CD4-positive, alpha-beta T cell (primary cell): Measurements from ENCODE around the gene AGBL5. TPM values are rescaled to one million over a fixed set of nuclear protein-coding genes. Genes with fewer than 3 reads are reported as not detected.
"Not testable (repeated sequence)": the region's sequence is repeated elsewhere in the genome, so short reads cannot be mapped to it uniquely, and the experiment has no call there.

Experiments
- ATAC-seq: fragments of 200-7000 bp; cut with Tn5 transposase; one replicate; pipeline ENCODE4 v1.10.0; 2022; ENCODE audit warnings: mild to moderate bottlenecking; ENCODE audit not compliant: poor library complexity
- CTCF ChIA-PET: fragments of 350-600 bp; sonication (Branson Sonifier 250); formaldehyde crosslinking; loops from one replicate; lab custom pipeline; 2021; ENCODE audit warnings: antibody characterized with exemption, inconsistent platforms; lab: Charles Lee
- POLR2A ChIA-PET: fragments of 350-600 bp; sonication (Branson Sonifier 250); formaldehyde crosslinking; loops from one replicate; lab custom pipeline; 2021; ENCODE audit warnings: antibody characterized with exemption, inconsistent platforms; lab: Charles Lee
- DNase-seq, 14 experiments: peaks; one replicate each; pipeline ENCODE4 v3.0.0-alpha.2; 2013 to 2020; ENCODE audit warnings: mixed read lengths in 2 of 14
- H3K27ac ChIP-seq, 2 donors: one replicate each; pipeline versions ENCODE4 v1.5.1 to v1.7.0; 2013; ENCODE audit warnings: low read length in 2 of 2, low read depth in 1 of 2, mild to moderate bottlenecking in 1 of 2
- H3K27me3 ChIP-seq, 2 experiments: 1 replicate in 1 of 2; 2 replicates in 1 of 2; pipeline versions ENCODE4 v1.6.1 to v1.7.0; 2013; ENCODE audit warnings: low read length in 2 of 2, control low read depth in 1 of 2, mild to moderate bottlenecking in 1 of 2, moderate library complexity in 1 of 2; ENCODE audit not compliant: insufficient read depth in 2 of 2, control insufficient read depth in 1 of 2
- H3K36me3 ChIP-seq: one replicate; pipeline ENCODE4 v1.6.1; 2013; ENCODE audit warnings: low read length, control low read depth; ENCODE audit not compliant: insufficient read depth
- H3K4me1 ChIP-seq: one replicate; pipeline ENCODE4 v1.6.1; 2013; ENCODE audit warnings: low read length, control low read depth; ENCODE audit not compliant: insufficient read depth
- H3K4me3 ChIP-seq: one replicate; pipeline ENCODE4 v1.5.1; 2013; ENCODE audit warnings: mild to moderate bottlenecking, low read length, moderate library complexity
- H3K9me3 ChIP-seq, 2 experiments: 1 replicate in 1 of 2; 2 replicates in 1 of 2; pipeline versions ENCODE4 v1.6.1 to v1.7.0; 2013; ENCODE audit warnings: low read length in 2 of 2, mild to moderate bottlenecking in 2 of 2, control low read depth in 1 of 2, moderate library complexity in 1 of 2; ENCODE audit not compliant: control insufficient read depth in 1 of 2, insufficient read depth in 1 of 2
- H3K27ac Mint-ChIP-seq: one replicate; pipeline ENCODE4 v1.8.0; 2020; ENCODE audit warnings: mixed read lengths
- H3K27me3 Mint-ChIP-seq: one replicate; pipeline ENCODE4 v1.8.0; 2021; ENCODE audit warnings: mixed read lengths
- H3K36me3 Mint-ChIP-seq: one replicate; pipeline ENCODE4 v1.8.0; 2021; ENCODE audit warnings: low read depth, mixed read lengths
- H3K4me1 Mint-ChIP-seq: one replicate; pipeline ENCODE4 v1.8.0; 2021; ENCODE audit warnings: low read depth, mixed read lengths
- H3K4me3 Mint-ChIP-seq: one replicate; pipeline ENCODE4 v1.8.0; 2020; ENCODE audit warnings: mild to moderate bottlenecking, mixed read lengths
- H3K9me3 Mint-ChIP-seq: one replicate; pipeline ENCODE4 v1.8.0; 2020; ENCODE audit warnings: mixed read lengths
- CTCF ChIP-seq: fragments of 200-600 bp; IDR thresholded peaks from one replicate; pipeline ENCODE4 v1.8.0; 2022; ENCODE audit warnings: antibody characterized with exemption, mild to moderate bottlenecking
- intact Hi-C, 2 experiments: fragments of 100-400 bp; cut with DNase I in 1 of 2; cut with micrococcal nuclease in 1 of 2; formaldehyde crosslinking; loops; one replicate each; pipeline versions ENCODE4 v1.15.1 to v1.9.0; 2023 to 2025; cut with DNase I, micrococcal nuclease
- total RNA-seq, 174 experiments: library from RNA in 2 of 174; stranded (reverse) in 2 of 174; gene quantifications; one replicate each; pipeline ENCODE4 v1.2.3 and lab custom pipeline; 2021 to 2026

AGBL5 gene
- total RNA-seq, 2 experiments from 2014 or later: 10.8 to 11.6 TPM

DNA sequence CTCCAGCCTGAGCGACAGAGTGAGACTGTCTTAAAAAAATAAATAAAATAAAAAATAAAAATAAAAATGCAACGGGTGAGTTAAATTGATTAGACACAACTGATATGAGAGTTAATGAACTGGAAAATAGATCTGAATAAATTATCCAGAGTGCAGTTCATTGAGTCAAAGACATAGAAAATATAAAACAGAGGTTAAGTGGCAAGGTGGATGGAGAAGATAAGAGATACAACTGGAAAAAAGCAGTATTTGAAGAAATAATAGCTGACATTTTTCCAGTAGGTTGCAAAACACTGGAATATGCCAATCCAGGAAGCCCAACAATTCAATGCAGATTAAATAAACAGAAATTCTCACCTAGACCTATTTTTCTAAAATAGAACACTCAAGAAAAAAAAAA, 56.8 kb downstream of the AGBL5 start:
- CTCF ChIA-PET: interaction anchor here (0.7 kb wide), 2 partner anchors 32 to 35 kb away, joined by 3 read pairs; no protein-coding TSS in a partner anchor
- no peak for TF ChIP-seq CTCF
- H3K27ac Mint-ChIP-seq: no peak overlapping the region
- Histone ChIP-seq H3K27ac (no peak overlapping the region), H3K27me3 (no peaks in the 10 kb centered on the region), H3K4me3 (no peak overlapping the region), H3K9me3 (no peaks in the 10 kb centered on the region), H3K4me1 (no peaks in the 10 kb centered on the region), H3K36me3 (no peaks in the 10 kb centered on the region)
- no peaks in the 10 kb centered on the region for H3K9me3 Mint-ChIP-seq
- H3K4me3 Mint-ChIP-seq: no peak overlapping the region
- intact Hi-C loops: no loop called here
- no peaks in the 10 kb centered on the region for H3K36me3 Mint-ChIP-seq
- DNase-seq: no peak
- no peak for ATAC-seq
- peaks cover 19% of the 10 kb centered on the region for H3K27me3 Mint-ChIP-seq
- POLR2A ChIA-PET: no interaction called here
- no peaks in the 10 kb centered on the region for H3K4me1 Mint-ChIP-seq

DNA sequence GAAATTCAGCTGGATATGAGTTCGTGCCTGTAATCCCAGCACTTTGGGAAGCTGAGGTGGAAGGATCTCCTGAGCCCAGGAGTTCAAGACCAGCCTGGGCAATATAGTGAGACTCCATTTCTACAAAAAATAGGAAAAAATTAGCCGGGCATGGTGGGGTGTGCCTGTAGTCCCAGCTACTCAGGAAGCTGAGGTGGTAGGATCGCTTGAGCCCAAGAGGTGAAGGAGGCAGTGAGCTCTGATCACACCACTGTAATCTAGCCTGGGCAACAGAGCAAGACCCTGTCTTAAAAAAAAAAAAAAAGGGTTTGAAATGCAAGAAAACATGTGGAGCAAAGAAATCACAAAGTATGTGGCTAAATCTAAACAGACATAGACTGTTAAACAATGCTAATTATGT, 57.6 kb downstream of the AGBL5 start:
- intact Hi-C loops: no loop called here
- no peak for TF ChIP-seq CTCF
- Histone ChIP-seq H3K27ac (no peak overlapping the region), H3K4me3 (no peak overlapping the region), H3K4me1 (no peaks in the 10 kb centered on the region), H3K9me3 (no peaks in the 10 kb centered on the region), H3K27me3 (no peaks in the 10 kb centered on the region), H3K36me3 (no peaks in the 10 kb centered on the region)
- DNase-seq (no peak), ATAC-seq (no peak)
- ChIA-PET POLR2A (interaction anchor here (0.6 kb wide), 1 partner anchor 74 kb away, joined by 3 read pairs; no protein-coding TSS in a partner anchor), CTCF (interaction anchor here (0.7 kb wide), 1 partner anchor 30 kb away, joined by 4 read pairs; no protein-coding TSS in a partner anchor)
- H3K27ac Mint-ChIP-seq: no peak overlapping the region
- no peaks in the 10 kb centered on the region for H3K4me1 Mint-ChIP-seq
- H3K4me3 Mint-ChIP-seq: no peak overlapping the region
- H3K9me3 Mint-ChIP-seq: no peaks in the 10 kb centered on the region
- no peaks in the 10 kb centered on the region for H3K36me3 Mint-ChIP-seq
- H3K27me3 Mint-ChIP-seq: peaks cover 19% of the 10 kb centered on the region

GRCh38 chr2:27110603-27111352, 59.3 kb downstream of the AGBL5 start:
- H3K36me3 Mint-ChIP-seq, CTCF ChIA-PET, ATAC-seq, H3K36me3 ChIP-seq, H3K9me3 Mint-ChIP-seq, H3K4me1 Mint-ChIP-seq, DNase-seq, POLR2A ChIA-PET, H3K4me1 ChIP-seq, H3K4me3 ChIP-seq, H3K27me3 ChIP-seq, H3K4me3 Mint-ChIP-seq, H3K27ac Mint-ChIP-seq, H3K27ac ChIP-seq, H3K9me3 ChIP-seq: not testable (repeated sequence)
- H3K27me3 Mint-ChIP-seq: peaks cover 19% of the 10 kb centered on the region
- intact Hi-C loops: loop anchor here in 1 of 2 experiments (5.0 kb wide), 1 partner anchor 37 kb away; the partner anchor contains the start of gene TCF23

DNA sequence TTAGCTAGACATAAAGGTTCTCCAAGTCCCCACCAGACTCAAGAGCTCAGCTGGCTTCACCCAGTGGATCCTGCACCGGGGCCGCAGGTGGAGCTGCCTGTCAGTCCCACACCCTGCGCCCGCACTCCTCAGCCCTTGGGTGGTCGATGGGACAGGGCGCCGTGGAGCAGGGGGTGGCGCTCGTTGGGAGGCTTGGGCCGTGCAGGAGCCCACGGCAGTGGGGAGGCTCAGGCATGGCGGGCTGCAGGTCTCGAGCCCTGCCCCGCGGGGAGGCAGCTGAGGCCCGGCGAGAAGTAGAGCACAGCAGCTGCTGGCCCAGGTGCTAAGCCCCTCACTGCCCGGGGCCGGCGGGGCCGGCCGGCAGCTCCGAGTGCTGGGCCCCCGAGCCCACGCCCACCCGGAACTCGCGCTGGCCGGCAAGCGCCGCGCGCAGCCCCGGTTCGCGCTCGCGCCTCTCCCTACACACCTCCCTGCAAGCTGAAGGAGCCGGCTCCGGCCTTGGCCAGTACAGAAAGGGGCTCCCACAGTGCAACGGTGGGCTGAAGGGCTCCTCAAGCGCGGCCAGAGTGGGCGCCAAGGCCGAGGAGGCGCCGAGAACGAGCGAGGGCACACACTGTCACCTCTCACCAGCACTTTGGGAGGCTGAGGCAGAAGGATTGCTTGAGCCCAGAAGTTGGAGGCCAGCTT, 60.1 kb downstream of the AGBL5 start:
- not testable (repeated sequence) for H3K4me3 ChIP-seq, H3K36me3 Mint-ChIP-seq, H3K27ac Mint-ChIP-seq, H3K27me3 ChIP-seq, ATAC-seq, H3K27ac ChIP-seq, H3K36me3 ChIP-seq, DNase-seq, H3K9me3 ChIP-seq, H3K4me3 Mint-ChIP-seq, H3K4me1 Mint-ChIP-seq, H3K4me1 ChIP-seq, H3K9me3 Mint-ChIP-seq
- CTCF ChIA-PET: interaction anchor here (0.6 kb wide), 1 partner anchor 141 kb away, joined by 5 read pairs; no protein-coding TSS in a partner anchor
- POLR2A ChIA-PET: interaction anchor here (1.5 kb wide), 1 partner anchor 12 kb away, joined by 6 read pairs; the partner anchor contains the start of gene ABHD1
- peaks cover 13% of the 10 kb centered on the region for H3K27me3 Mint-ChIP-seq
- intact Hi-C loops: loop anchor here in 1 of 2 experiments (5.0 kb wide), 1 partner anchor 36 kb away; the partner anchor contains the start of gene TCF23
